B cell (primary cell): ENCODE measurements around the gene MLNR. TPM values are rescaled to one million over a fixed set of nuclear protein-coding genes. Genes with fewer than 3 reads are reported as not detected.

Experiments
- ATAC-seq: fragments of 200-7000 bp; cut with Tn5 transposase; one replicate; pipeline ENCODE4 v1.10.0; 2021; ENCODE audit warnings: low read depth, mild to moderate bottlenecking, moderate number of reproducible peaks, moderate library complexity
- CTCF ChIA-PET: fragments of 350-600 bp; sonication (Branson Sonifier 250); formaldehyde crosslinking; loops from one replicate; lab custom pipeline; 2021; ENCODE audit warnings: antibody characterized with exemption, inconsistent platforms; lab: Charles Lee
- POLR2A ChIA-PET: fragments of 350-600 bp; sonication (Branson Sonifier 250); formaldehyde crosslinking; loops from one replicate; lab custom pipeline; 2021; ENCODE audit warnings: antibody characterized with exemption; lab: Charles Lee
- DNase-seq: peaks from one replicate; pipeline ENCODE4 v3.0.0; 2013
- H2AFZ ChIP-seq: 2 replicates; pipeline ENCODE4 v1.6.1; 2012; ENCODE audit warnings: mild to moderate bottlenecking, low read depth, low read length; ENCODE audit not compliant: insufficient read depth, poor library complexity, severe bottlenecking
- H3K27ac ChIP-seq, 2 donors: 1 replicate in 1 of 2; 2 replicates in 1 of 2; pipeline ENCODE4 v1.5.1; 2012 to 2013; ENCODE audit warnings: low read length in 2 of 2, mild to moderate bottlenecking in 2 of 2, moderate library complexity in 1 of 2
- H3K27me3 ChIP-seq, 4 experiments: fragments of 200-600 bp in 1 of 4; sonication (generic) in 1 of 4; replicated peaks in 1 of 4; 1 replicate in 2 of 4; 2 replicates in 2 of 4; pipeline versions ENCODE4 v1.6.1 to v1.7.0; 2013 to 2016; ENCODE audit warnings: low read length in 3 of 4, mild to moderate bottlenecking in 2 of 4, mixed read lengths in 1 of 4, moderate library complexity in 1 of 4; ENCODE audit not compliant: insufficient read depth in 4 of 4, control insufficient read depth in 3 of 4; ENCODE audit errors: control extremely low read depth in 1 of 4
- H3K36me3 ChIP-seq, 2 experiments: replicated peaks in 1 of 2; 1 replicate in 1 of 2; 2 replicates in 1 of 2; pipeline versions ENCODE4 v1.6.1 to v1.7.1; 2013; ENCODE audit warnings: low read length in 1 of 2; ENCODE audit not compliant: insufficient read depth in 2 of 2, control insufficient read depth in 1 of 2; ENCODE audit errors: control extremely low read depth in 1 of 2, extremely low read depth in 1 of 2
- H3K4me1 ChIP-seq, 2 donors: fragments of 200-600 bp in 1 of 2; sonication (generic) in 1 of 2; 1 replicate in 1 of 2; 2 replicates in 1 of 2; pipeline versions ENCODE4 v1.5.1 to v1.6.1; 2013 to 2017; ENCODE audit warnings: low read length in 2 of 2; ENCODE audit not compliant: control insufficient read depth in 2 of 2, insufficient read depth in 2 of 2
- H3K4me2 ChIP-seq: replicated peaks from 2 replicates; pipeline ENCODE3; 2012; ENCODE audit warnings: mild to moderate bottlenecking, low read depth, low read length; ENCODE audit not compliant: poor library complexity, severe bottlenecking
- H3K4me3 ChIP-seq, 5 experiments: fragments of 200-600 bp in 1 of 5; sonication (generic) in 1 of 5; 1 replicate in 3 of 5; 2 replicates in 2 of 5; pipeline versions ENCODE4 v1.5.1 to v1.7.0; 2011 to 2016; ENCODE audit warnings: low read length in 4 of 5, mild to moderate bottlenecking in 4 of 5, low read depth in 2 of 5, control low read depth in 1 of 5, moderate library complexity in 1 of 5; ENCODE audit not compliant: insufficient read depth in 1 of 5; ENCODE audit errors: control extremely low read depth in 1 of 5, extremely low read depth in 1 of 5
- H3K79me2 ChIP-seq: fragments of 200-600 bp; sonication (generic); one replicate; pipeline ENCODE4 v1.6.0; 2016; ENCODE audit warnings: low read length; ENCODE audit not compliant: control insufficient read depth, insufficient read depth
- H3K9ac ChIP-seq: fragments of 200-600 bp; sonication (generic); 2 replicates; pipeline ENCODE4 v1.6.1; 2017; ENCODE audit warnings: mild to moderate bottlenecking, low read length, moderate library complexity
- H3K9me3 ChIP-seq, 3 donors: one replicate each; pipeline versions ENCODE4 v1.6.1 to v1.7.1; 2013; ENCODE audit warnings: low read length in 2 of 3; ENCODE audit not compliant: control insufficient read depth in 2 of 3, insufficient read depth in 1 of 3; ENCODE audit errors: control extremely low read depth in 1 of 3
- H4K20me1 ChIP-seq: 2 replicates; pipeline ENCODE4 v1.6.0; 2012; ENCODE audit warnings: mild to moderate bottlenecking, low read length; ENCODE audit not compliant: insufficient read depth, control insufficient read depth, poor library complexity, severe bottlenecking
- H3K27ac Mint-ChIP-seq: one replicate; pipeline ENCODE4 v1.8.0; 2021; ENCODE audit warnings: mixed read lengths
- H3K27me3 Mint-ChIP-seq: one replicate; pipeline ENCODE4 v1.8.0; 2021; ENCODE audit warnings: mixed read lengths
- H3K4me1 Mint-ChIP-seq: one replicate; pipeline ENCODE4 v1.8.0; 2021; ENCODE audit warnings: mixed read lengths
- H3K4me3 Mint-ChIP-seq: one replicate; pipeline ENCODE4 v1.8.0; 2021; ENCODE audit warnings: mixed read lengths
- H3K9me3 Mint-ChIP-seq: one replicate; pipeline ENCODE4 v1.8.0; 2022; ENCODE audit warnings: mixed read lengths; ENCODE audit not compliant: insufficient read depth
- CTCF ChIP-seq: fragments of 200-600 bp; IDR thresholded peaks from one replicate; pipeline ENCODE4 v1.8.0; 2022; ENCODE audit warnings: antibody characterized with exemption, mild to moderate bottlenecking
- EZH2 ChIP-seq: IDR thresholded peaks from 2 replicates; pipeline ENCODE4 v1.6.1; 2012; ENCODE audit warnings: borderline replicate concordance, low read depth, mild to moderate bottlenecking, moderate library complexity, low read length; ENCODE audit not compliant: insufficient read depth, poor library complexity, severe bottlenecking
- WGBS: methylation state at CpG from one replicate; pipeline ENCODE4 v1.1.5; 2013; ENCODE audit warnings: missing lambda C conversion rate; ENCODE audit not compliant: insufficient coverage; 5-methylcytosine and 5-hydroxymethylcytosine counted together
- intact Hi-C: fragments of 100-400 bp; cut with micrococcal nuclease; formaldehyde crosslinking; loops from one replicate; pipeline ENCODE4 v1.10.0; 2022
- polyA plus RNA-seq: library from polyadenylated mRNA; depleted of rRNA; stranded (reverse); fragments of >200 nt; gene quantifications from 2 replicates; pipeline ENCODE4 v1.2.3, GENCODE V29; 2012
- total RNA-seq, 2 donors: library from RNA; stranded (reverse); fragments of 120-200 nt in 1 of 2; gene quantifications; 1 replicate in 1 of 2; 2 replicates in 1 of 2; pipeline versions ENCODE4 v1.2.3 to v1.2.4, GENCODE V29; 2013 to 2022

MLNR gene
- total and polyA plus RNA-seq, 2 donors (not counting 1 experiment from before 2014, with no cell fraction given): not detected

- H2AFZ ChIP-seq: no peak overlapping the region
- H3K9me3 Mint-ChIP-seq: no peaks in the 10 kb centered on the region
- no peaks in the 10 kb centered on the region for H3K4me1 ChIP-seq
- TF ChIP-seq EZH2: no peak
- TF ChIP-seq CTCF: no peak
- no peak overlapping the region for H3K27ac ChIP-seq
- H3K4me2 ChIP-seq: no peak overlapping the region
- no peak overlapping the region for H3K4me3 ChIP-seq
- POLR2A ChIA-PET: interaction anchor here (0.7 kb wide), 1 partner anchor 835 kb away, joined by 3 read pairs; no protein-coding TSS in a partner anchor
- H3K27me3 Mint-ChIP-seq: no peaks in the 10 kb centered on the region
- CTCF ChIA-PET: interaction anchor here (0.6 to 1.2 kb wide), 2 partner anchors 16 to 45 kb away, joined by 3 to 4 read pairs; no protein-coding TSS in a partner anchor
- H3K9me3 ChIP-seq: no peaks in the 10 kb centered on the region
- no peaks in the 10 kb centered on the region for H3K36me3 ChIP-seq
- no peaks in the 10 kb centered on the region for H3K27me3 ChIP-seq
- ATAC-seq (no peak), DNase-seq (no peak)
- no peak overlapping the region for H3K27ac Mint-ChIP-seq
- H3K4me3 Mint-ChIP-seq: no peak overlapping the region
- WGBS: 100% methylated on average over 2 of the region's 6 CpGs
- no peaks in the 10 kb centered on the region for H4K20me1 ChIP-seq
- intact Hi-C loops: no loop called here
- no peak overlapping the region for H3K9ac ChIP-seq
- H3K4me1 Mint-ChIP-seq: peaks cover 4% of the 10 kb centered on the region
- H3K79me2 ChIP-seq: no peaks in the 10 kb centered on the region
These were observed 15.8 kb downstream of the MLNR start for GRCh38 chr13:49235856-49236431.

- Mint-ChIP-seq H3K4me3 (no peak overlapping the region), H3K9me3 (no peaks in the 10 kb centered on the region), H3K4me1 (peaks cover 4% of the 10 kb centered on the region), H3K27me3 (no peaks in the 10 kb centered on the region), H3K27ac (no peak overlapping the region)
- Histone ChIP-seq H4K20me1 (no peaks in the 10 kb centered on the region), H3K4me1 (no peaks in the 10 kb centered on the region), H3K27me3 (no peaks in the 10 kb centered on the region), H3K79me2 (no peaks in the 10 kb centered on the region), H3K9me3 (peaks cover 0 to 5% (median 0%) of the 10 kb centered on the region in 3 donors), H3K9ac (no peak overlapping the region), H3K4me3 (no peak overlapping the region), H3K27ac (no peak overlapping the region), H2AFZ (no peak overlapping the region), H3K4me2 (no peak overlapping the region), H3K36me3 (no peaks in the 10 kb centered on the region)
- ChIA-PET POLR2A (no interaction called here), CTCF (interaction anchor here (1.3 to 2.6 kb wide), 2 partner anchors 45 to 369 kb away, joined by 4 to 12 read pairs; no protein-coding TSS in a partner anchor)
- DNase-seq (no peak), ATAC-seq (no peak)
- no peak for TF ChIP-seq EZH2
- no peak for TF ChIP-seq CTCF
- WGBS: 100% methylated on average over 1 of the region's 2 CpGs
- intact Hi-C loops: no loop called here
These were observed 18.5 kb downstream of the MLNR start for GRCh38 chr13:49238621-49239020.
